ENCODE measurements around the gene RBM26.
"Not testable (repeated sequence)": the region's sequence is repeated elsewhere in the genome, so short reads cannot be mapped to it uniquely, and the experiment has no call there.

The RBM26 gene

GRCh38 chr13:79317856-79318255, 88.2 kb downstream of the RBM26 start:
- DNase-seq = no peak

GRCh38 chr13:79314652-79315051, 91.4 kb downstream of the RBM26 start:
- no peak for DNase-seq

DNA sequence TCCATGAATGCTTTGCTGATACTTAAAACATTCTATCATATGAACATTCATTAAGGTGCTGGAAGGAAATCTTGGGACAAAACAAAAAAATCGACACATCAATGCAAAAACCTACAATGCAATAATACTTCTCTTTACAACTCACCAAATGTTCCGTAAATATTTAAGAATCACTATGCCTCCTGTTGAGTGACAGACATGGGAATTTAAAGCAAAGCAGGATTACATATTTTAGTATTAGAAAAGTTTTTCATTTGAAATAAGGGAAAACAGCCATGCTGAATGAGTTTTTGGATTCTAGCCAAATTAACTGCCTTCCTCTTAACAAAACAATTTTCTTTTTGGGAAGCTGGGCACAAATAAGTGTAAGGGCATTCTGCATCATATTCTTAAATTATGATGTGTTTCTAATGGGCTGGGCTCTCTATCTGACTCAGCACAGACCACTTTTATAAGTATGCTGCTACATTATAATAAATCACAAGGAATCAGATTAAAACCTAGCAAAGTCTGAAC, 93.7 kb downstream of the RBM26 start:
- DNase-seq = no peak

- DNase-seq = no peak
These were observed 94.7 kb downstream of the RBM26 start for GRCh38 chr13:79311386-79311785.

DNA sequence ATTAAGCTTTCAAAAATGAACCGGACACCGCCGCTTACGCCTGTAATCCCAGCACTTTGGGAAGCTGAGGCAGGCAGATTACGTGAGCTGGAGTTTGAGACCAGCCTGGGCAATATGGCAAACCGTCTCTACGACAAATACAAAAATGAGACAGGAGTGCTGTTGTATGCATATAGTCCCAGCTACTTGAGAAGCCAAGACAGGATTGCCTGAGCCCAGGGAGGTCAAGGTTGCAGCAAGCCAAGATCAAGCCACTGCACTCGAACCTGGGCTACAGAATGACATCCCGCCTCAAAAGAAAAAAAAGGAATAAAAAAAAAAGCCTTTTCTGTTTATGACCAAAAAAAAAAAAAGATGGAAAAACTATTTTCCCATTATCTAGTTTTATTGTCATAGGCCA, 96.4 kb downstream of the RBM26 start:
- DNase-seq = no peak

- no peak for DNase-seq
These were observed 98.2 kb downstream of the RBM26 start for GRCh38 chr13:79307866-79308298.

- no peak for DNase-seq
These were observed 98.6 kb downstream of the RBM26 start for GRCh38 chr13:79307433-79307861.

DNA sequence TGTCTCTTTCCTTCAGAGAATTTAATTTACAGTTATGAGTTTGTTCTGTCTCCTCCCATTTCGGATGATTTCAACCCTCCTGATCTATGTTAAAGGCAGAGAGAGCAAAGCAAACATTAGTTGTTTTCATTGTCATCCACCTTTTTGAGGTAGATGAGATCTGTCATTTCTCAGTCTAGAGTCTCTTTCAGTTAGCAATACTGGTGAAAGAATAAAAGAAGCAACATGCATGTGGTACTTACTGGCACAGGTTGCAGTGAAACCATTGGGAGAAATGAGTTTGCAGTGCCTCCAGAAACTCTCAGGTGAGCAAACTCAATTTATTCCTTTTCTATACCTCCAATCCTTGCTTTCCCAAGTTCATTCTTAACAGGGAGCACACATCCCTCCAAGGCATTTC, 99.4 kb downstream of the RBM26 start:
- DNase-seq = no peak

GRCh38 chr13:79297128-79297527, 108.9 kb downstream of the RBM26 start:
- no peak for DNase-seq

DNA sequence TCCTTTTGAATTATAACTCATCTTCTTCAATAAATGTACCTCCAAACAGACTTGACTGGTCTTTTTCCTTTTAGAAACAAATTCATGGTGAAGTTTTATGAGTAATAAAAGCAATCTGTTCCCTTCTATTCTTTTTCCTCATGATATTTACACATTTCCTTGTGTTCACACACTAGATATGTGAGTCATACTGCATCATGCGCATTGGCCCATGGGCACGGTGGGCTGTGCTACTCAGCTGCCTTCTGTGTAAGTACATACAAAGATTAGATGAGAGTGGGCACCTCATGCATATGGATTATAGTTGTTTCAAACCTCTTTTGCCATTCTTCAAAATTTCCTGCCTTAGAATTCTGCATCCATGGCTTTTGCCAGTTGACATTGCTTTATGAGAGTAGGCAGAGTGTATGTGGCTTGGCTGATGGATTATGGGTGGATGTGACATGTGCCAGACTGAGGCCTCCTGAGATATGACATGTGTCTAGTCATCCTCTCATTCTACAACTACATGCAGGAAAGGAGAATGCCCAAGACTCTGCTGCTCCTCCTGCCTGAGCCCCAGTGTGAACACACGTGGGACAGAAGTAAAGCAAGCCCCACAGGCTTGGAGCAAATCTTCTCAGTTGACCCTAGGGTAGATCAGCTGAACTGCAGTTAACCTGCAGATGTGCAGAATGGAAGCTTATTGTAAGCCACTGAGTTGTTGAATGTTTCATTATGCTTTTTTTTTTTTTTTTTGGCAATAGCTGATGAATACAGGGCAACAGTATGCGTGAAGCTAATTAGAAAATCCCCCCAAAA, 109.9 kb downstream of the RBM26 start:
- DNase-seq = no peak

GRCh38 chr13:79290595-79291244, 115.3 kb downstream of the RBM26 start:
- no peak for DNase-seq

DNA sequence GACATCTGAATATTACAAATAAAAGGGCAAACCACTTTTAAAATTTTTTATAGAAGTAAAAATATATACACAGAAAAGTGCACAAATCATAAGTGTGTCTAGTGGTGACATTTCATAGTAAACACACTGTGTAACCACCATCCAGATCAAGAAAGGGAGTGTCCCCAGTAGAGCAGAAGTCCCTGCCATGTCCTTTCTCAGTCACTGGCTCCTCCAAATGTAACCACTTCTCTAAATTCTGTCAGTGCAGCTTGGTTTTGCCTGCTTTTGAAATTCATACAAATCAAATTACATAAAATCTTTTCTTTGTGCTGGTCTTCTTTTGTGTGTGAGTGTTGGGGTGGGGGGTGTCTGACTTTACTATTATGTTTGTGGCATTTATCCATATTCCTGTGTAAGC, 116.5 kb downstream of the RBM26 start:
- no peak for DNase-seq

GRCh38 chr13:79287939-79288795, 117.9 kb downstream of the RBM26 start:
- DNase-seq = no peak

DNA sequence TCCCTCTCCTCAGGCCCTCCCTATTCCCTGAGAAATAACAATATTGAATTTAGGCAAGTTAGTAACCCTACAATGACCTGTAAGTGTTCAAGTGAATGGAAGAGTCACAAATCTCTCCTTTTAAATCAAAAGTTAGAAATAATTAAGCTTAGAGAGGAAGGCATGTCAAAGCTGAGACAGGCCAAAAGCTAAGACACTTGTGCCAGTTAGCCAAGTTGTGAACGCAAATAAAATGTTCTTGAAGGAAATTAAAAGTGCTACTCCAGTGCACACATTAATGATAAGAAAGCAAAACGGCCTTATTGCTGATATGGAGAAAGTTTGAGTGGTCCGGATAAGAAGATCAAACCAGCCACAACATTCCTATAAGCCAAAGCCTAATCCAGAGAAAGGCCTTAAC, 120.9 kb downstream of the RBM26 start:
- DNase-seq = no peak

- DNase-seq = no peak
These were observed 122.3 kb downstream of the RBM26 start for GRCh38 chr13:79283742-79284141.

DNA sequence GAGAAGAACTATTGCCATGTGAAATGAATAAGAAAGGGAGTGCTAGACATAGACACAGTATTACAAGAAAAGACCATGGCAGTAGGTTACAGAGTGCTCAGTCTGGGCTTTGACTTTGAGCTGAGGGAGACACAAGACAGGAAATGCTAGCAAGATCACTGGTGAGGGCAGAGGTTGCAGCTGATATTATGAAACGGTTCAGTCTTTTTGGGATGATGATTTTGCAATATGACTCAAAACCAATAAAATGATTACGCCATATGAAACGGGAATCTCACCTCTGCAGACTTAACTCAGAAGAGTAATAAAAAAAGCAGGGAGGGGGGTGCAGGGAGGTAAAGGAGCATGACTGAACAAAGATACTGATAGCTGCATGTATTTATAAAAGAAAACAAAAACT, 123.1 kb downstream of the RBM26 start:
- no peak for DNase-seq

DNA sequence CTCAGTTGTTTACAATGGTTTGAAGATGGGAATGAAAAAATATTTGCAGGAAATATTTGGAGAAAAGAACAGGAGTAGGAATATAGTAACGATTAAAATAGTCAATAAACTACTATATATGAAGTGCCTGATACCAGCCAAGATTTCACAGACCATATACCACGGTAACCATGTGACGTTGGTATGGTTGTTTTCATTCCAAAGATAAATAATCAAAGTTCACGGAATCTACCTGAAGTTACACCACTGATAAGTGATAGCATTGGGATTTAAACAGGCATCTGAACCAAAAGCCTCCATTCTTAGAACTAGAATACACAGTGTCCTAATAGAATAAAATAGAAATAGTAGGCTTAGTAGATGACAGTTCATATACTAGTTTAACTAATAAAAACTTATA, 123.5 kb downstream of the RBM26 start:
- no peak for DNase-seq

DNA sequence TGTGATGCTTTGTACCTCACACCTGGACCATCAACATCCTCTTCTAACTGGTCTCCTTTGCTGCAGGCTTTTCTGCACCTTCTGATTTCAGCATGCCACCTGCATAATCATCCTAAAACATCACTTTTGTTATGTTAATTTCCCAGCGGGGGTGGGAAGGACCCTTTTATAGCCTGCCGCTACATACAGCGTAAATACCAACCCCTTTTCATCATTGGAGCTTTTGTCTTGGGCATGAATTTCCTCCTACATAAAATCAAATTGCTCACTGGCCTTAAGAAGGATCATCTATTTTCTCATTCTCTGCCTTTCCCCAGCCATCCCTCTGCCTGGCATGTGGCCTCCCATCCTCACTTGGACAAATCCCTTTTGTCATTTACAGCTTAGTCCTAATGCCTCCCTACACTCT, 124.7 kb downstream of the RBM26 start:
- no peak for DNase-seq

GRCh38 chr13:79279735-79280134, 126.3 kb downstream of the RBM26 start:
- DNase-seq = not testable (repeated sequence)

DNA sequence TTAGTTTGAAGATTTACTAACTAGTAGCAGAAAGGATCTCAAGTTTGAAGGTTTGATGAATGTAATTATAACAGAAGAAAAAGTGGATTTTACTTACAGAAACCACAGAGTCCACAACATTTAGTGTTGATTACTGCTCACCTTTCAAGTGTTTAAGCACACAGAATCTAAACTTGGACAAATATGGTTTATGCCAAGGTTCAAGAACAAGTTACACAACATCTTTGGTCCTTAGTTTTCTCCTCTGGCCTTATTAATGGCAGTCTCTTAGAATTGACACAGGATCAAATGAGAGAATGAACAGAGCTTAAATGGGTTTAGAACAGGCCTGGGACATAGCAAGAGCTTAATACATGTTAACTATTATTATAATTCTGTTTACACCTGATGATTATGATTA, 133.0 kb downstream of the RBM26 start:
- no peak for DNase-seq

GRCh38 chr13:79271616-79272015, 134.4 kb downstream of the RBM26 start:
- no peak for DNase-seq

DNA sequence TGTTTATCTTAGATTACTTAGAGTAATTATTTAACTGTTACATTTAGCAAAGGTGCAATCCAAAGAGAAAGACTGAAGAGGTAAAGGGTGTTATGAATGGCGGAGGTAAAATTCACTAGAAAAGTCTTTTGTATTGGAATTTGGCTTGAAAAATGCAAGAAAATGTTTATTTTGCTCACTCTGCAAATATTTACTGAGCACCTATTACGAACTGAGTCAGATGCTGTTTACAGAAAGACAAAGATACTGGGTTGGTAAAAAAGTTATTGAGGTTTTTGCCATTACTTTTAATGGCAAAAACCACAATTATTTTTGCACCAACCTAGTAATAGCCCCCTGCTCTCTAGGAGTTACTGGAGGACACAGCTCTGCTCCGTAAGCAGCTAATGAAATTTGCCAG, 135.2 kb downstream of the RBM26 start:
- no peak for DNase-seq

Data from NCI-H1048 (cell line).